WI38 (cell line): ENCODE data around the gene YPEL5.

Source experiments
- H3K4me3 ChIP-seq: 2 replicates; pipeline ENCODE4 v1.5.1; 2011; ENCODE audit warnings: low read depth, mild to moderate bottlenecking, control low read depth, low read length
- CTCF ChIP-seq: IDR thresholded peaks from 2 replicates; pipeline ENCODE4 v1.5.1; 2012; ENCODE audit warnings: low read depth, mild to moderate bottlenecking, control low read depth, low read length

Gene YPEL5

GRCh38 chr2:30172627-30173026 is 25.8 kb downstream of the YPEL5 start:
- TF ChIP-seq CTCF, result no peak
- no peak overlapping the region for H3K4me3 ChIP-seq

GRCh38 chr2:30177440-30177839 is 30.6 kb downstream of the YPEL5 start:
- H3K4me3 ChIP-seq, result no peak overlapping the region
- no peak for TF ChIP-seq CTCF

GRCh38 chr2:30177956-30178355 is 31.1 kb downstream of the YPEL5 start:
- no peak overlapping the region for H3K4me3 ChIP-seq
- no peak for TF ChIP-seq CTCF

- no peak for TF ChIP-seq CTCF
- no peak overlapping the region for H3K4me3 ChIP-seq
Measured at GRCh38 chr2:30178618-30179434, 32.0 kb downstream of the YPEL5 start.

- TF ChIP-seq CTCF, result no peak
- no peak overlapping the region for H3K4me3 ChIP-seq
Measured at GRCh38 chr2:30179536-30179935, 32.7 kb downstream of the YPEL5 start.

- H3K4me3 ChIP-seq, result no peak overlapping the region
- no peak for TF ChIP-seq CTCF
Measured at GRCh38 chr2:30180226-30180625, 33.4 kb downstream of the YPEL5 start.

GRCh38 chr2:30181176-30181575 is 34.4 kb downstream of the YPEL5 start:
- H3K4me3 ChIP-seq, result no peak overlapping the region
- TF ChIP-seq CTCF, result no peak
